ENCODE measurements around the gene TENT5A. TPM values are rescaled to one million over a fixed set of nuclear protein-coding genes. Genes with fewer than 3 reads are reported as not detected.
A peak's percentile ranks its signal among the peaks of the same experiment; 100 is the strongest.

Gene TENT5A
- total RNA-seq, 1 donor from 2014 or later = 26.6 TPM

DNA sequence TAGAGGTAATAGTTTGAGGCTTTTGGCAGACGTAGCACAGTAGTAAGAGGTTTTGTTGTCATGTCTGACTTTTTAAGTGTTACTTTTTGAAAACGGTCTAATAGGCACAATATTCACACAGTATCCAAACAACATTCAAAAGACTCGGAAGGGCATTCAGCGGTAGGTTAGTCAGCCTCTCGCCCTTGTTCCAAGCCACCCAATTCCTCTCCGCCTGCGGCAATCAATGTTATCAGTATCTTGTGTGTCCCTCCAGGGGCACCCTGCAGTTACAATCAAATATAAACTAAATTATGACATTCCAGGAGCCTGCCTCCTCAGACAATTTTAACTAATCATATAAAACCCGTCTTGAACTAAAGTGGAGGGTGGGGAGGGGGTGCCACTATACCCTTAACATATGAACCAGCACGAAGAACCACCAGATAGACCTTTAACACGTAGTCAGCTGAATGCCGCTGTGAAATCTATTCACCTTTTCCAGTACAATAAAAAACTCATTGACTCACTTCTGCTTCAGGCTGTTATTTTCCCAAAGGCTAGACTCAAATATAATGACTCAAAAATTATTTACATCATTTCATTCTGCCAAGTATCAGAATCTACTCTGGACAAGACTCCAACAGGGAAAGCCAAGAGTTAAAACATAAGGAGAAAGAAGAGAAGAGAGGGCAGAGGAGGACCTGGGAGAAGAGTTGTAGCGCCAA, 1.6 kb downstream of the TENT5A start:
- peak overlapping the region; percentile 68 for H3K4me3 ChIP-seq
- peaks cover 9% of the 10 kb centered on the region for H3K36me3 ChIP-seq
- no peaks in the 10 kb centered on the region for H3K9me3 ChIP-seq
- H3K27ac ChIP-seq = peak overlapping the region; percentile 95
- H3K4me1 ChIP-seq = peaks cover 32% of the 10 kb centered on the region
- ATAC-seq = no peak
- TF ChIP-seq CTCF (IDR thresholded peaks at IDR 0.05) = no peak
- DNase-seq = no peak
- H3K27me3 ChIP-seq (ENCODE audit: low read depth) = no peaks in the 10 kb centered on the region
- intact Hi-C loops (cut with DNase I) = no loop called here

GRCh38 chr6:81750200-81750599, 2.3 kb downstream of the TENT5A start:
- Histone ChIP-seq H3K4me3 (peak overlapping the region; percentile 68), H3K4me1 (peaks cover 37% of the 10 kb centered on the region), H3K36me3 (peaks cover 14% of the 10 kb centered on the region), H3K27ac (peak overlapping the region; percentile 95), H3K27me3 (ENCODE audit: low read depth) (no peaks in the 10 kb centered on the region), H3K9me3 (no peaks in the 10 kb centered on the region)
- no peak for DNase-seq
- ATAC-seq = no peak
- intact Hi-C loops (cut with DNase I) = no loop called here
- TF ChIP-seq CTCF (IDR thresholded peaks at IDR 0.05) = no peak

GRCh38 chr6:81749707-81750106, 2.8 kb downstream of the TENT5A start:
- no peaks in the 10 kb centered on the region for H3K9me3 ChIP-seq

DNA sequence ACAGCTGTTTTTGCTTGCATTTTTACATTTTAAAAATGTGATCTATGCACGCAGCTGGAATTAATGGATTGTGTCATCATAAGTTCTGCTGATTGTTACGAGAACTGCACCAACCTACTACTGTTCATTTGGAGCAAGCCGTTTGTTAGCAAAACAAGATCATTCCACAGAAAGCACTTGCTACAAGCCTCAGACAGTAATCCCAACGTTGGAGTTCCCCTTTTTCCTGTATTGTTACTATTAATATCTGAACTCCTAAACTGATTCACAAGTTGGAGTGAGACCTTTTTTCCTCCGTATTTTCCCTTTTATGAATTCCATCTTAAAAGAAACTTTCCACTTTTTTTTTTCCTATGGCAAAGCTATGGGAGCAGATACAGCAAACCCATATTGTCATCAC, 3.5 kb downstream of the TENT5A start:
- DNase-seq (no peak), ATAC-seq (no peak)
- Histone ChIP-seq H3K4me3 (peak overlapping the region; percentile 68), H3K36me3 (peaks cover 14% of the 10 kb centered on the region), H3K4me1 (peaks cover 33% of the 10 kb centered on the region), H3K27ac (no peak overlapping the region), H3K27me3 (ENCODE audit: low read depth) (no peaks in the 10 kb centered on the region), H3K9me3 (no peaks in the 10 kb centered on the region)
- TF ChIP-seq CTCF (IDR thresholded peaks at IDR 0.05) = no peak
- intact Hi-C loops (cut with DNase I) = no loop called here

More at GRCh38 chr6:81749707-81750106, 2.8 kb downstream of the TENT5A start:
- intact Hi-C loops (cut with DNase I) = no loop called here
- no peak for ATAC-seq
- H3K27ac ChIP-seq = peak overlapping the region; percentile 21
- no peak for TF ChIP-seq CTCF (IDR thresholded peaks at IDR 0.05)
- no peak for DNase-seq
- no peaks in the 10 kb centered on the region for H3K27me3 ChIP-seq (ENCODE audit: low read depth)
- peaks cover 14% of the 10 kb centered on the region for H3K36me3 ChIP-seq
- peak overlapping the region; percentile 68 for H3K4me3 ChIP-seq
- peaks cover 37% of the 10 kb centered on the region for H3K4me1 ChIP-seq

- intact Hi-C loops (cut with DNase I) = no loop called here
- Histone ChIP-seq H3K27me3 (ENCODE audit: low read depth) (no peaks in the 10 kb centered on the region), H3K4me1 (peaks cover 31% of the 10 kb centered on the region), H3K36me3 (peaks cover 14% of the 10 kb centered on the region), H3K4me3 (no peak overlapping the region), H3K27ac (no peak overlapping the region), H3K9me3 (no peaks in the 10 kb centered on the region)
- TF ChIP-seq CTCF (IDR thresholded peaks at IDR 0.05) = no peak
- no peak for ATAC-seq
- no peak for DNase-seq
Observed at GRCh38 chr6:81747327-81747726, 5.2 kb downstream of the TENT5A start.

Measured in lower lobe of right lung (tissue), 2 donors.